Transverse colon (tissue), 4 donors: ENCODE measurements around the gene GRM1. TPM values are rescaled to one million over a fixed set of nuclear protein-coding genes. Genes with fewer than 3 reads are reported as not detected.

Experiments
- DNase-seq: peaks from one replicate; pipeline ENCODE4 v3.0.0-alpha.2; 2019
- H3K27ac ChIP-seq, 4 donors: fragments of 200-600 bp; sonication (generic); 2 replicates each; pipeline ENCODE4 v1.5.1; 2016 to 2018; ENCODE audit warnings: inconsistent platforms in 4 of 4
- H3K27me3 ChIP-seq: fragments of 200-600 bp; sonication (generic); 2 replicates; pipeline ENCODE4 v1.5.1; 2017; ENCODE audit warnings: inconsistent platforms
- H3K36me3 ChIP-seq, 4 donors: fragments of 200-600 bp; sonication (generic); 2 replicates each; pipeline ENCODE4 v1.5.1; 2017 to 2019; ENCODE audit warnings: inconsistent platforms in 4 of 4
- H3K4me1 ChIP-seq, 4 donors: fragments of 200-600 bp; sonication (generic); 2 replicates each; pipeline ENCODE4 v1.5.1; 2017 to 2020; ENCODE audit warnings: inconsistent platforms in 4 of 4
- H3K4me3 ChIP-seq, 4 donors: fragments of 200-600 bp; sonication (generic); 1 replicate in 1 of 4; 2 replicates in 3 of 4; pipeline versions ENCODE4 v1.5.1 to v1.6.1; 2017 to 2019; ENCODE audit warnings: inconsistent platforms in 4 of 4
- H3K9me3 ChIP-seq, 2 donors: fragments of 200-600 bp; sonication (generic); 2 replicates each; pipeline ENCODE4 v1.5.1; 2017 to 2019; ENCODE audit warnings: inconsistent platforms in 2 of 2
- CTCF ChIP-seq, 5 experiments: fragments of 200-600 bp in 3 of 5; fragments of 450-650 bp in 2 of 5; sonication (generic) in 3 of 5; IDR thresholded peaks; 1 replicate in 2 of 5; 2 replicates in 3 of 5; pipeline ENCODE4 v1.5.1; 2016 to 2017; ENCODE audit warnings: antibody characterized with exemption in 5 of 5, inconsistent platforms in 3 of 5, mild to moderate bottlenecking in 2 of 5, moderate library complexity in 1 of 5
- EP300 ChIP-seq: sonication (generic); formaldehyde crosslinking; IDR thresholded peaks from one replicate; pipeline ENCODE4 v1.6.1; 2017; ENCODE audit warnings: antibody characterized with exemption, low read depth
- POLR2A ChIP-seq: fragments of 450-650 bp; IDR thresholded peaks from one replicate; pipeline ENCODE4 v1.6.1; 2016; ENCODE audit warnings: antibody characterized with exemption, mild to moderate bottlenecking, moderate library complexity
- POLR2AphosphoS5 ChIP-seq, 3 donors: sonication (generic); formaldehyde crosslinking; IDR thresholded peaks; one replicate each; pipeline ENCODE4 v1.6.1; 2016; ENCODE audit warnings: antibody characterized with exemption in 3 of 3
- WGBS, 2 donors: methylation state at CpG; one replicate each; pipeline ENCODE4 v1.1.5; 2018; ENCODE audit warnings: low coverage in 1 of 2; 5-methylcytosine and 5-hydroxymethylcytosine counted together
- in situ Hi-C, 4 donors: fragments of 200-750 bp; cut with MboI; loops; one replicate each; pipeline versions ENCODE4 v1.15.0 to v1.15.1; 2017; ENCODE audit warnings: low sequenced_read_pairs in 3 of 4, low pct_ligation_motif_present in 1 of 4, low pct_unique_long_range_greater_than_20kb in 1 of 4
- intact Hi-C: fragments of 100-400 bp; cut with DNase I; formaldehyde crosslinking; loops from one replicate; pipeline ENCODE4 v1.15.1; 2023; ENCODE audit warnings: low total_unique reads
- total RNA-seq, 4 donors: library from RNA; depleted of rRNA; stranded (reverse); fragments of >200 nt; gene quantifications; one replicate each; pipeline ENCODE4 v1.1.0, GENCODE V29; 2016

The GRM1 gene
- total RNA-seq, 4 donors from 2014 or later = 0.16 TPM; not detected in 3

GRCh38 chr6:146210406-146211083 lies 181.7 kb downstream of the GRM1 start:
- intact Hi-C loops (no loop called here), in situ Hi-C loops (no loop called here)
- H3K9me3 ChIP-seq = no peaks in the 10 kb centered on the region
- WGBS, 2 donors = 88 to 90% methylated on average over 3 to 4 of the region's 4 CpGs
- H3K27me3 ChIP-seq = no peaks in the 10 kb centered on the region
- H3K27ac ChIP-seq = no peak overlapping the region
- no peaks in the 10 kb centered on the region for H3K4me1 ChIP-seq
- DNase-seq = no peak
- H3K36me3 ChIP-seq = no peaks in the 10 kb centered on the region
- TF ChIP-seq CTCF (IDR thresholded peaks at IDR 0.05) = no peak
- no peak for TF ChIP-seq POLR2AphosphoS5 (IDR thresholded peaks at IDR 0.05)
- TF ChIP-seq EP300 = no peak
- TF ChIP-seq POLR2A = no peak
- H3K4me3 ChIP-seq = no peak overlapping the region

- Histone ChIP-seq H3K9me3 (no peaks in the 10 kb centered on the region), H3K27me3 (no peaks in the 10 kb centered on the region), H3K27ac (no peak overlapping the region), H3K4me1 (no peaks in the 10 kb centered on the region), H3K36me3 (no peaks in the 10 kb centered on the region), H3K4me3 (no peak overlapping the region)
- DNase-seq = no peak
- intact Hi-C loops (no loop called here), in situ Hi-C loops (no loop called here)
- 73 to 88% methylated on average over 2 of the region's 2 CpGs for WGBS, 2 donors
- TF ChIP-seq CTCF (IDR thresholded peaks at IDR 0.05) (no peak), EP300 (no peak), POLR2A (no peak), POLR2AphosphoS5 (IDR thresholded peaks at IDR 0.05) (no peak)
Measured at GRCh38 chr6:146211646-146212045, 182.8 kb downstream of the GRM1 start.

DNA sequence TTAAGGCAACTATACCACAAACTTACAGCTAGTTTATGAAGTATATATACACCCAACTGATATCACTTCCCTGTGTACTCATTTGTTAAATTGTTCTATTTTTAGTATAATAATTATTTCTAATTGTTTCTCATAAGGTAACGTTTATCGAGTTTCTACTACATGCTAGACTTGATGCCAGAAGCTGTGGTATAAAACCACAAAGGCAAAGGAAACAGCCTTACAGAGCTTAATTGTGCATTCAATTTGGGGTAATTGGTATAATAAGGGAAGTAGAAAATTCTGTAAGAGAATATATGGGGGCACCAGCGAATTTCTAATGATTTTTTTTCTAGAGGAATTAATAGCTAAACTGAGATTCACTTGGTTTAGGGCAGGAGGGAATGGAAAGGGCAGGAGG lies 183.9 kb downstream of the GRM1 start:
- in situ Hi-C loops = no loop called here
- Histone ChIP-seq H3K4me1 (no peaks in the 10 kb centered on the region), H3K36me3 (no peaks in the 10 kb centered on the region), H3K27ac (no peak overlapping the region), H3K9me3 (no peaks in the 10 kb centered on the region), H3K4me3 (no peak overlapping the region), H3K27me3 (no peaks in the 10 kb centered on the region)
- TF ChIP-seq POLR2AphosphoS5 (IDR thresholded peaks at IDR 0.05) (no peak), CTCF (IDR thresholded peaks at IDR 0.05) (no peak), POLR2A (no peak), EP300 (no peak)
- intact Hi-C loops = no loop called here
- no peak for DNase-seq
- WGBS, 2 donors = 45 to 53% methylated on average over 3 of the region's 3 CpGs

- intact Hi-C loops = no loop called here
- TF ChIP-seq POLR2AphosphoS5 (IDR thresholded peaks at IDR 0.05) (no peak), POLR2A (no peak), CTCF (IDR thresholded peaks at IDR 0.05) (no peak), EP300 (no peak)
- in situ Hi-C loops = no loop called here
- H3K4me1 ChIP-seq = no peaks in the 10 kb centered on the region
- no peak overlapping the region for H3K4me3 ChIP-seq
- DNase-seq = no peak
- no peaks in the 10 kb centered on the region for H3K27me3 ChIP-seq
- H3K27ac ChIP-seq = no peak overlapping the region
- 91 to 98% methylated on average over 3 of the region's 3 CpGs for WGBS, 2 donors
- H3K9me3 ChIP-seq = no peaks in the 10 kb centered on the region
- no peaks in the 10 kb centered on the region for H3K36me3 ChIP-seq
Measured at GRCh38 chr6:146219101-146219500, 190.2 kb downstream of the GRM1 start.
